GM12891 (cell line): ENCODE measurements around the gene GPR84.

ENCODE experiments used
- PAX5 ChIP-seq: IDR thresholded peaks from 2 replicates; pipeline ENCODE4 v1.6.1; 2011; ENCODE audit warnings: low read length, moderate library complexity, mild to moderate bottlenecking; ENCODE audit not compliant: insufficient read depth, severe bottlenecking
- POLR2A ChIP-seq: IDR thresholded peaks from 2 replicates; pipeline ENCODE4 v1.6.1; 2011; ENCODE audit warnings: low read depth, low read length, control low read depth
- POLR2AphosphoS5 ChIP-seq: IDR thresholded peaks from 2 replicates; pipeline ENCODE4 v1.6.1; 2011; ENCODE audit warnings: low read depth, low read length, control low read depth
- SPI1 ChIP-seq: IDR thresholded peaks from 2 replicates; pipeline ENCODE4 v1.6.1; 2011; ENCODE audit warnings: low read depth, low read length, control low read depth
- TAF1 ChIP-seq: IDR thresholded peaks from 2 replicates; pipeline ENCODE4 v1.6.1; 2011; ENCODE audit warnings: low read depth, low read length, control low read depth

GRCh38 chr12:54368709-54369596 is 4.7 kb upstream of the GPR84 start:
- TF ChIP-seq TAF1 (peak; percentile 40; the same call in 1 of the 2 replicates), POLR2AphosphoS5 (no peak), POLR2A (peak; percentile 62), SPI1 (no peak), PAX5 (no peak)
